ENCODE results near the gene ACR.
"Not testable (repeated sequence)": the region's sequence is repeated elsewhere in the genome, so short reads cannot be mapped to it uniquely, and the experiment has no call there.

The ACR gene

GRCh38 chr22:50732681-50733080, 5.3 kb upstream of the ACR start:
- no peak for DNase-seq (ENCODE audit: low read depth, low spot score)

- DNase-seq (ENCODE audit: low read depth, low spot score), result no peak
Measured at GRCh38 chr22:50733521-50734342, 4.3 kb upstream of the ACR start.

- no peak for DNase-seq (ENCODE audit: low read depth, low spot score)
Measured at GRCh38 chr22:50734343-50734771, 3.6 kb upstream of the ACR start.

- no peak for DNase-seq (ENCODE audit: low read depth, low spot score)
Measured at GRCh38 chr22:50734986-50735738, 2.8 kb upstream of the ACR start.

- DNase-seq (ENCODE audit: low read depth, low spot score), result no peak
Measured at GRCh38 chr22:50735739-50736030, 2.3 kb upstream of the ACR start.

- DNase-seq (ENCODE audit: low read depth, low spot score), result no peak
Measured at GRCh38 chr22:50738649-50739227, 734 bp downstream of the ACR start.

GRCh38 chr22:50739279-50739691, 1.3 kb downstream of the ACR start:
- no peak for DNase-seq (ENCODE audit: low read depth, low spot score)

- DNase-seq (ENCODE audit: low read depth, low spot score), result no peak
Measured at GRCh38 chr22:50739894-50740293, 1.9 kb downstream of the ACR start.

- DNase-seq (ENCODE audit: low read depth, low spot score), result not testable (repeated sequence)
Measured at GRCh38 chr22:50740714-50741113, 2.7 kb downstream of the ACR start.

GRCh38 chr22:50744424-50744823, 6.4 kb downstream of the ACR start:
- DNase-seq (ENCODE audit: low read depth, low spot score), result not testable (repeated sequence)

- not testable (repeated sequence) for DNase-seq (ENCODE audit: low read depth, low spot score)
Measured at GRCh38 chr22:50747521-50747920, 9.5 kb downstream of the ACR start.

GRCh38 chr22:50748630-50749029, 10.6 kb downstream of the ACR start:
- not testable (repeated sequence) for DNase-seq (ENCODE audit: low read depth, low spot score)

- not testable (repeated sequence) for DNase-seq (ENCODE audit: low read depth, low spot score)
Measured at GRCh38 chr22:50749302-50750074, 11.5 kb downstream of the ACR start.

- not testable (repeated sequence) for DNase-seq (ENCODE audit: low read depth, low spot score)
Measured at GRCh38 chr22:50755251-50755650, 17.2 kb downstream of the ACR start.

- not testable (repeated sequence) for DNase-seq (ENCODE audit: low read depth, low spot score)
Measured at GRCh38 chr22:50756406-50756805, 18.4 kb downstream of the ACR start.

GRCh38 chr22:50756949-50757491, 19.0 kb downstream of the ACR start:
- DNase-seq (ENCODE audit: low read depth, low spot score), result not testable (repeated sequence)

- DNase-seq (ENCODE audit: low read depth, low spot score), result not testable (repeated sequence)
Measured at GRCh38 chr22:50759597-50760341, 21.8 kb downstream of the ACR start.

GRCh38 chr22:50761829-50762228, 23.8 kb downstream of the ACR start:
- DNase-seq (ENCODE audit: low read depth, low spot score), result not testable (repeated sequence)

GRCh38 chr22:50764288-50764687, 26.3 kb downstream of the ACR start:
- not testable (repeated sequence) for DNase-seq (ENCODE audit: low read depth, low spot score)

- peak; percentile 45 for DNase-seq (ENCODE audit: low read depth, low spot score)
Measured at GRCh38 chr22:50775132-50775531, 37.1 kb downstream of the ACR start.

GRCh38 chr22:50777631-50778030, 39.6 kb downstream of the ACR start:
- DNase-seq (ENCODE audit: low read depth, low spot score), result not testable (repeated sequence)

All from iPS DF 19.7 (cell line).